ENCODE results near the gene CDKN1C.

Gene CDKN1C

DNA sequence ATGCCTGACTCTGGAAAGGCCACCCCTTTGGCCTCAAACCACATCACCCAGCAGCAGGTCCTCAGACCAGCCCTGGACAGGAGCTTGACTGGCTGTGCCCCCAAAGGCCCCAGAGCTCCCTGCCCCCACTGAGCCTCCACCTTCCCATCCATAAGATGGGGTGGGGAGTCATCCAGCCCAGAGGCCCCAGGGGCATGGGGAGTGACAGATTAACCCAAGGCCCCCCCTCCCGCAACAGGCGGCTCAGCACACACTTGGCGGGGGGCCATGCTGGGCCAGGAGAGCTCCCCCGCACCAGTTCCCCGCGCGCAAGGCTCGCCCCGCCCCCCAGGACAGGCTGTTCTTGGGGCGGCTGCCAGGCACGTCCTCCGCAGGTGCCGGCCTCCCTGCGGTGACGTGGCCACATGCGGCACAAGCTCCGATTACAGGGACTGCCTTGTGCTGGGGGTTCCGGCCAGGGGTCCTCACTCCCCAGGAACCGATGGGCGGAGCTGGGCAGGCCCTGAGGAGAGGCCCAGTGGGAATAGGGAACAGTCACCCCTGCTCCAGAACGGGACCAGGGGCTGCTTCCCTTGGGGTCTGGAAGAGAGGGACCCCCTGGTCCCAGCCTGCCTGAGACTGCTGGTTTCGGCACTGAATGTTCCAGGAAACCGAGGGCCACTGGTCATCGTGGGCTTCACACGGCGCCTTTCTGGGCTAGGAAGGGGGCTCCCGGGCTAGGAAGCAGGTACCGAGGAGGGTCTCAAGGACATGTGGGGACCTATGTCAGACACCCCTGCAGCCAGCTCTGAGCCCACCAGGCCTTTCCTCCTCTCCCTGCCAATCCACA is 5.1 kb upstream of the CDKN1C start:
- Mint-ChIP-seq H3K9me3 (no peaks in the 10 kb centered on the region), H3K27me3 (ENCODE audit: low read depth) (no peaks in the 10 kb centered on the region), H3K4me3 (no peak overlapping the region), H3K27ac (peak overlapping the region; percentile 19 to 76 (median 76)), H3K36me3 (ENCODE audit: low read depth) (no peaks in the 10 kb centered on the region), H3K4me1 (peaks cover 30% of the 10 kb centered on the region)
- TF ChIP-seq, protein P1, sequence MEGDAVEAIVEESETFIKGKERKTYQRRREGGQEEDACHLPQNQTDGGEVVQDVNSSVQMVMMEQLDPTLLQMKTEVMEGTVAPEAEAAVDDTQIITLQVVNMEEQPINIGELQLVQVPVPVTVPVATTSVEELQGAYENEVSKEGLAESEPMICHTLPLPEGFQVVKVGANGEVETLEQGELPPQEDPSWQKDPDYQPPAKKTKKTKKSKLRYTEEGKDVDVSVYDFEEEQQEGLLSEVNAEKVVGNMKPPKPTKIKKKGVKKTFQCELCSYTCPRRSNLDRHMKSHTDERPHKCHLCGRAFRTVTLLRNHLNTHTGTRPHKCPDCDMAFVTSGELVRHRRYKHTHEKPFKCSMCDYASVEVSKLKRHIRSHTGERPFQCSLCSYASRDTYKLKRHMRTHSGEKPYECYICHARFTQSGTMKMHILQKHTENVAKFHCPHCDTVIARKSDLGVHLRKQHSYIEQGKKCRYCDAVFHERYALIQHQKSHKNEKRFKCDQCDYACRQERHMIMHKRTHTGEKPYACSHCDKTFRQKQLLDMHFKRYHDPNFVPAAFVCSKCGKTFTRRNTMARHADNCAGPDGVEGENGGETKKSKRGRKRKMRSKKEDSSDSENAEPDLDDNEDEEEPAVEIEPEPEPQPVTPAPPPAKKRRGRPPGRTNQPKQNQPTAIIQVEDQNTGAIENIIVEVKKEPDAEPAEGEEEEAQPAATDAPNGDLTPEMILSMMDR (IDR thresholded peaks at IDR 0.05; ENCODE audit: unreplicated experiment in 3 of 3): no peak

DNA sequence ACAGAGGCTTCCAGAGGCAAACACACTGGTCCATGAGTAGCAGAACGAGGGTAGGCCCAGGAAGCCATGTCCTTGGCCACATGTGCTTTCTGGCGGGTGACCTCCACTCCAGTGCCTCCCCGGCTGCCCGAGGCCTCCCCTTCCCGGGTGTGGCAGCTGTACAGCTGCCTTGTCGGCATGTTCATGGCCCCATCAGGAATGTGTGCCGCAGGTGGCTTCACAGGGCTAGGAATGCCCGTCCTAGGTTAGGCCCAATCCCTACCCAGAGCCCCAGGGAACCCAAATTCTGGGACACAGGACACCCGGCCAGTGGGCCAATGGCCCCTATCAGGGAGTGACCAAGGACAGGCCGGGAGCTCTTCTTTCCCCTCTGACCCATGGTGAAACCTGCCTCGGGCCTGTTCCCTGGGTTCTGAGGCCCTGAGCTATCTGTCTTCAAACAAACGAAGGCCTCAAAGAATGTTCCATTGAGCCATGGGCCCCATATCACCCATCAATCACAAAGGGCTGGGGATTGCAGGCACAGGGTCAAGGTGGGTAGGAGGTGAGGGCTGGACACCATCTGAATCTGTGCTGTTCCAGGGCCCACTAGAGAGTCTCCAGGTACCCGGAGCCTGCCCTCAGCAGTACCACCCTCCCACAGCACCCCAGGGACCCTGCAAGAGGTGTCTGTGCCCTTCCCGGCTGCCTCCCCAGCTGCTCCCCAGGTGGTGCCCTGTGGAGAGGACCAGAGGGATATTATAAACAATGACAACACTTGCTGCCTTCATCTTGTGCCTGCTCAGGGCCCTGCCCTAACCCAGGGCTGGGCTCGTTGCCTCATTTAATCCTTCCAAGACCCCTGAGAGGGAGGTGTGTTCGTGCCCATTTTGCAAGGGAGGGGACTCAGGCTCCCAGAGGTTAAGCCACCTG is 4.0 kb upstream of the CDKN1C start:
- TF ChIP-seq, protein P1 (IDR thresholded peaks at IDR 0.05; ENCODE audit: unreplicated experiment in 3 of 3): no peak
- Mint-ChIP-seq H3K4me3 (peak overlapping the region in 1 of 3 experiments; percentile 50), H3K27ac (peak overlapping the region in 2 of 3 experiments; percentile 56 to 57), H3K9me3 (no peaks in the 10 kb centered on the region), H3K27me3 (ENCODE audit: low read depth) (no peaks in the 10 kb centered on the region), H3K4me1 (peaks cover 30% of the 10 kb centered on the region), H3K36me3 (ENCODE audit: low read depth) (no peaks in the 10 kb centered on the region)

DNA sequence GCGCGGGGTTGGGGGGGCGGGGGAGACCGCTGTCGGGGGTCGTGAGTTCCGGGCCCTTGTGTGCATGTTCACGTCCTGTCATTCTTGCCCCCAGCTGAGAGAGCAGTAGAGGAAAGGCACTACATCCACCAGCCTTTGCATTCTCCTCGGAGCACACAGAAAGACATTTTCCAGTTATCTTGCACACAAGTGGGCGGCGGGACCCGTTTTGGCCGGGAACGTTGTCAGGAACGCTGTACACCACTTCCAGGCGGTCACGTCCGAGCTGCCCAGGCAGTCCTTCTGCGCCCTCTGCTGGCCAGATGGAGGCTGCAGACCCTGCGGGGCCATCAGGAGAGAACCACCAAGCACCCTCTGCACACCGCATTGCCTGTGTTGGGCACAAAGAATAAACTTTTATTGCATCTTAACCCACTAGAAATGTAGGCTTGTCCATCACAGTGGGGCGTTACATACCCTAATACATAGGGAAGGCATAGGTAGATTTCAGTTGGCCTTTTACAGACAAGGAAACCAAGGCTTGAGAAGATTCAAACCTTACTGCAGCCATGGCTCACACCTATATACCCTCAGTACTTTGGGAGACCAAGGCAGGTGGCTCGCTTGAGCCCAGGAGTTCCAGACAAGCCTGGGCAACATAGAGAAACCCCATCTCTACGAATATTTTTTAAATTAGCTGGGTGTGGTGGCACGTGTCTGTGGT is 2.8 kb upstream of the CDKN1C start:
- Mint-ChIP-seq H3K9me3 (no peaks in the 10 kb centered on the region), H3K4me3 (peak overlapping the region; percentile 38 to 75 (median 49)), H3K36me3 (ENCODE audit: low read depth) (peaks cover under 1% of the 10 kb centered on the region), H3K27ac (peak overlapping the region; percentile 80 to 95 (median 85)), H3K4me1 (peaks cover 31% of the 10 kb centered on the region), H3K27me3 (ENCODE audit: low read depth) (no peaks in the 10 kb centered on the region)
- TF ChIP-seq, protein P1 (IDR thresholded peaks at IDR 0.05; ENCODE audit: unreplicated experiment in 3 of 3): peak; percentile 91 to 97 (median 94)

DNA sequence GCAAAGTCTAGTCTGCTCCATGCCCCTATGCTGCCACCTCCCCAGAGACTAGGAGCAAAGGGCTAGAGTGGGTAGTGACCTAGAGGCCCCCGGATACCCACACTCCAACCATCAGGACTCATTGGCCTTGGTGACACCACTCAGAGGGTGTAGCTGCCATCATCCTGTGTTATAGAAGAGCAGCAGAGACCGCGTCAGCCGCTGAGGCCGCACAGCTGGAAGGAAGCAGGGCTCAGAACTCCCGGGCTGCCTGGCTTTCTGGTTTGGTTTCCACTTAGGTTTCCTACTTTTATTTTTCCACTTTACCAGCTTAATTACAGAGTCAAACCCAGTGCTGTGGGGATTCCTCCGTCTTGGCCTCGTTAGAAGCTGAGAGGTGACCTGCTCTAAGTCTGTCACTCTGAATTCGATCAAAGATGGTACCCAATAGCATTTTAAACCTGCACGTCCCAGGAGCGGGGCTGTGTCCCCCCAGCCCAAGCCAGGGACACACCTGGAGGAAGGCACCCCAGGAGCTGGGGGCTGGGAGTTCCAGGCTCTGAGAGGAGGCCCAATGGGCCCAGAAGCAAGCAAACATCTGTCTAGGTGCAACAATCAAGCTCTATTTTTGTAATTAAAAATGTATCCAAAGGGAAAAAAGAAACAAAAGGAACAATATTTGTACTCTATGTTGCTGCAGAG is 2.1 kb upstream of the CDKN1C start:
- H3K27ac Mint-ChIP-seq: peak overlapping the region; percentile 80 to 95 (median 85)
- peaks cover 8% of the 10 kb centered on the region for H3K36me3 Mint-ChIP-seq (ENCODE audit: low read depth)
- H3K9me3 Mint-ChIP-seq: no peaks in the 10 kb centered on the region
- H3K27me3 Mint-ChIP-seq (ENCODE audit: low read depth): peaks cover 5% of the 10 kb centered on the region
- peak overlapping the region; percentile 61 to 75 (median 65) for H3K4me3 Mint-ChIP-seq
- TF ChIP-seq, protein P1 (IDR thresholded peaks at IDR 0.05; ENCODE audit: unreplicated experiment in 3 of 3): no peak
- peaks cover 38% of the 10 kb centered on the region for H3K4me1 Mint-ChIP-seq

DNA sequence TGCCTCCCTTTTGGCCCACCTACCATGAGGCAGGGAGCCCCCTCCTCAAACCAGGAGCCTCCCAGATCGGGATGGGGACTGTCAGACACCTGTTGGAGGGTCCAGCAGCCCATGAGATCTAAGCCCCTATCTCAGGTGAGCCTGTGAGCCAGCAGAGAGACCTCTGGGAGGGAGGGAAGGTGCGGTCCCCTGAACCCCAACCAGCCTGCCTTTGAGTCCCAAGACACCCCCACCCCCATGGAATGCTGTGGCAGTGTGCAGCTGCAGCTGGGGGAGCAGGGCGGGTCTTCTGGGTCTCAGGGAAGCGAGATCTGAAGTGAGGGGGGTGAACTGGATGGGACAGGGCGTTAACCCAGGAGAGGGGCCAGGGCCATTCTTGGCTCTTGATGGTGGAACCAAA is 1.4 kb upstream of the CDKN1C start:
- peaks cover 14% of the 10 kb centered on the region for H3K36me3 Mint-ChIP-seq (ENCODE audit: low read depth)
- peak overlapping the region; percentile 80 to 95 (median 85) for H3K27ac Mint-ChIP-seq
- TF ChIP-seq, protein P1 (IDR thresholded peaks at IDR 0.05; ENCODE audit: unreplicated experiment in 3 of 3): no peak
- peaks cover 7% of the 10 kb centered on the region for H3K27me3 Mint-ChIP-seq (ENCODE audit: low read depth)
- no peaks in the 10 kb centered on the region for H3K9me3 Mint-ChIP-seq
- H3K4me3 Mint-ChIP-seq: peak overlapping the region; percentile 65 to 78 (median 73)
- H3K4me1 Mint-ChIP-seq: peaks cover 43% of the 10 kb centered on the region

All from nephron (organoid).